Endothelial cell (in vitro differentiated cells): ENCODE data around the gene BMP7. TPM values are rescaled to one million over a fixed set of nuclear protein-coding genes. Genes with fewer than 3 reads are reported as not detected.

ENCODE experiments used
- DNase-seq: peaks from one replicate; pipeline ENCODE4 v3.0.0; 2021; ENCODE audit warnings: low spot score
- H3K27ac Mint-ChIP-seq: one replicate; pipeline ENCODE4 v1.8.0; 2021; ENCODE audit warnings: mixed read lengths, inconsistent platforms; ENCODE audit not compliant: unreplicated experiment
- H3K27me3 Mint-ChIP-seq: one replicate; pipeline ENCODE4 v1.8.0; 2021; ENCODE audit warnings: mild to moderate bottlenecking, moderate library complexity, mixed read lengths, inconsistent platforms; ENCODE audit not compliant: unreplicated experiment
- H3K36me3 Mint-ChIP-seq: one replicate; pipeline ENCODE4 v1.8.0; 2021; ENCODE audit warnings: mild to moderate bottlenecking, low read depth, mixed read lengths, inconsistent platforms; ENCODE audit not compliant: unreplicated experiment
- H3K4me1 Mint-ChIP-seq: one replicate; pipeline ENCODE4 v1.8.0; 2021; ENCODE audit warnings: mild to moderate bottlenecking, mixed read lengths, inconsistent platforms; ENCODE audit not compliant: unreplicated experiment
- H3K4me3 Mint-ChIP-seq: one replicate; pipeline ENCODE4 v1.8.0; 2021; ENCODE audit warnings: mild to moderate bottlenecking, mixed read lengths, inconsistent platforms; ENCODE audit not compliant: unreplicated experiment
- H3K9me3 Mint-ChIP-seq: one replicate; pipeline ENCODE4 v1.8.0; 2021; ENCODE audit warnings: mixed read lengths, inconsistent platforms; ENCODE audit not compliant: unreplicated experiment
- CTCF ChIP-seq: fragments of 200-600 bp; sonication (generic); IDR thresholded peaks from one replicate; pipeline ENCODE4 v1.5.0; 2021; ENCODE audit warnings: antibody characterized with exemption; ENCODE audit not compliant: unreplicated experiment
- total RNA-seq: library from RNA; stranded (reverse); fragmentation: NEBNext Ultra II Directional; extraction: Animal tissue kit (Norgen Biotek cat#: 25700); gene quantifications from one replicate; pipeline ENCODE4 v1.2.1, GENCODE V29; 2021; ENCODE audit not compliant: unreplicated experiment

Gene BMP7
- total RNA-seq, 1 donor from 2014 or later = 0.38 TPM

GRCh38 chr20:57212534-57213276 is 53.7 kb downstream of the BMP7 start:
- TF ChIP-seq CTCF = no peak
- no peak overlapping the region for H3K4me3 Mint-ChIP-seq
- peaks cover 4% of the 10 kb centered on the region for H3K4me1 Mint-ChIP-seq
- peaks cover 7% of the 10 kb centered on the region for H3K27me3 Mint-ChIP-seq
- H3K9me3 Mint-ChIP-seq = no peaks in the 10 kb centered on the region
- DNase-seq = peak; percentile 31
- H3K36me3 Mint-ChIP-seq = no peaks in the 10 kb centered on the region
- no peak overlapping the region for H3K27ac Mint-ChIP-seq

GRCh38 chr20:57211908-57212533 is 54.4 kb downstream of the BMP7 start:
- no peak for TF ChIP-seq CTCF
- H3K27me3 Mint-ChIP-seq = peaks cover 8% of the 10 kb centered on the region
- peaks cover 4% of the 10 kb centered on the region for H3K4me1 Mint-ChIP-seq
- no peaks in the 10 kb centered on the region for H3K9me3 Mint-ChIP-seq
- H3K27ac Mint-ChIP-seq = no peak overlapping the region
- no peak overlapping the region for H3K4me3 Mint-ChIP-seq
- no peaks in the 10 kb centered on the region for H3K36me3 Mint-ChIP-seq
- DNase-seq = no peak

- Mint-ChIP-seq H3K4me3 (no peak overlapping the region), H3K27me3 (peaks cover 8% of the 10 kb centered on the region), H3K9me3 (no peaks in the 10 kb centered on the region), H3K27ac (no peak overlapping the region), H3K36me3 (no peaks in the 10 kb centered on the region), H3K4me1 (peaks cover 4% of the 10 kb centered on the region)
- TF ChIP-seq CTCF = no peak
- DNase-seq = no peak
Measured at GRCh38 chr20:57211406-57211805, 55.0 kb downstream of the BMP7 start.

- Mint-ChIP-seq H3K4me1 (peaks cover 4% of the 10 kb centered on the region), H3K27ac (no peak overlapping the region), H3K9me3 (no peaks in the 10 kb centered on the region), H3K36me3 (no peaks in the 10 kb centered on the region), H3K4me3 (no peak overlapping the region), H3K27me3 (peaks cover 8% of the 10 kb centered on the region)
- TF ChIP-seq CTCF = no peak
- no peak for DNase-seq
Measured at GRCh38 chr20:57210911-57211280, 55.5 kb downstream of the BMP7 start.
